Measurements from ENCODE around the gene IFNK.

Gene IFNK

GRCh38 chr9:27533311-27533710 is 9.2 kb downstream of the IFNK start:
- H2BK5ac ChIP-seq (ENCODE audit: low read length), result no peak overlapping the region
- no peak overlapping the region for H2BK12ac ChIP-seq (ENCODE audit: low read length)
- H3K9ac ChIP-seq (ENCODE audit: low read depth, low read length, poor library complexity), result no peak overlapping the region
- no peak overlapping the region for H3K23ac ChIP-seq (ENCODE audit: low read depth, low read length, poor library complexity)
- no peak overlapping the region for H2BK120ac ChIP-seq (ENCODE audit: low read depth, low read length)
- no CpG with 5 or more reads among the region's 1 CpG for WGBS, 2 donors (ENCODE audit: extremely low coverage in 2 of 2, insufficient read length in 2 of 2, insufficient replicate concordance in 1 of 2)
- no peak overlapping the region for H3K4ac ChIP-seq (ENCODE audit: low read length)
- no peak overlapping the region for H2AK5ac ChIP-seq (ENCODE audit: low read depth, low read length)
- peaks cover 28 to 34% of the 10 kb centered on the region in 2 donors for H3K4me1 ChIP-seq (ENCODE audit: control insufficient read depth in 2 of 2, insufficient read depth in 1 of 2, low read depth in 1 of 2, low read length in 2 of 2)
- H3K27me3 ChIP-seq (ENCODE audit: control insufficient read depth in 3 of 3, insufficient read depth in 3 of 3, low read depth in 1 of 3, low read length in 3 of 3), result no peaks in the 10 kb centered on the region
- no peak overlapping the region for H2BK15ac ChIP-seq (ENCODE audit: low read length)
- H3K4me3 ChIP-seq (ENCODE audit: low read length in 2 of 2), result no peak overlapping the region
- no peak overlapping the region for H2AFZ ChIP-seq (ENCODE audit: low read length)
- H4K91ac ChIP-seq (ENCODE audit: low read depth, low read length, poor library complexity), result no peak overlapping the region
- H3K18ac ChIP-seq (ENCODE audit: low read length), result no peak overlapping the region
- no peak overlapping the region for H3K14ac ChIP-seq (ENCODE audit: low read length)
- DNase-seq (ENCODE audit: low spot score), result no peak
- no peak overlapping the region for H4K8ac ChIP-seq (ENCODE audit: low read depth, low read length)
- peaks cover 2% of the 10 kb centered on the region for H3K79me1 ChIP-seq (ENCODE audit: low read depth, low read length)
- H3K36me3 ChIP-seq (replicated peaks in 1 of 2; ENCODE audit: control insufficient read depth in 2 of 2, insufficient read depth in 2 of 2, low read length in 2 of 2), result peaks cover 0 to 50% of the 10 kb centered on the region in 2 donors
- H3K27ac ChIP-seq (replicated peaks; ENCODE audit: low read length), result no peak overlapping the region
- no peak overlapping the region for H3K4me2 ChIP-seq (ENCODE audit: insufficient read depth, low read length, poor library complexity, severe bottlenecking)
- H3K9me3 ChIP-seq (replicated peaks in 1 of 2; ENCODE audit: control insufficient read depth in 2 of 2, insufficient read depth in 1 of 2, low read depth in 1 of 2, low read length in 2 of 2), result peaks cover 0 to 9% of the 10 kb centered on the region in 2 donors

- Histone ChIP-seq H4K91ac (ENCODE audit: low read depth, low read length, poor library complexity) (no peak overlapping the region), H3K4me3 (ENCODE audit: low read length in 2 of 2) (no peak overlapping the region), H3K79me1 (ENCODE audit: low read depth, low read length) (peaks cover 2% of the 10 kb centered on the region), H3K14ac (ENCODE audit: low read length) (no peak overlapping the region), H3K4ac (ENCODE audit: low read length) (no peak overlapping the region), H4K8ac (ENCODE audit: low read depth, low read length) (no peak overlapping the region), H2AFZ (ENCODE audit: low read length) (no peak overlapping the region), H3K36me3 (replicated peaks in 1 of 2; ENCODE audit: control insufficient read depth in 2 of 2, insufficient read depth in 2 of 2, low read length in 2 of 2) (peaks cover 0 to 54% of the 10 kb centered on the region in 2 donors), H2AK5ac (ENCODE audit: low read depth, low read length) (no peak overlapping the region), H2BK12ac (ENCODE audit: low read length) (no peak overlapping the region), H3K9ac (ENCODE audit: low read depth, low read length, poor library complexity) (no peak overlapping the region), H2BK15ac (ENCODE audit: low read length) (no peak overlapping the region), H3K9me3 (replicated peaks in 1 of 2; ENCODE audit: control insufficient read depth in 2 of 2, insufficient read depth in 1 of 2, low read depth in 1 of 2, low read length in 2 of 2) (peaks cover 0 to 9% of the 10 kb centered on the region in 2 donors), H3K23ac (ENCODE audit: low read depth, low read length, poor library complexity) (no peak overlapping the region), H3K27ac (replicated peaks; ENCODE audit: low read length) (no peak overlapping the region), H3K4me2 (ENCODE audit: insufficient read depth, low read length, poor library complexity, severe bottlenecking) (no peak overlapping the region), H2BK5ac (ENCODE audit: low read length) (no peak overlapping the region), H3K4me1 (ENCODE audit: control insufficient read depth in 2 of 2, insufficient read depth in 1 of 2, low read depth in 1 of 2, low read length in 2 of 2) (peaks cover 30 to 34% of the 10 kb centered on the region in 2 donors), H3K27me3 (ENCODE audit: control insufficient read depth in 3 of 3, insufficient read depth in 3 of 3, low read depth in 1 of 3, low read length in 3 of 3) (no peaks in the 10 kb centered on the region), H2BK120ac (ENCODE audit: low read depth, low read length) (no peak overlapping the region), H3K18ac (ENCODE audit: low read length) (no peak overlapping the region)
- no CpG with 5 or more reads among the region's 4 CpGs for WGBS, 2 donors (ENCODE audit: extremely low coverage in 2 of 2, insufficient read length in 2 of 2, insufficient replicate concordance in 1 of 2)
- no peak for DNase-seq (ENCODE audit: low spot score)
These were observed 10.0 kb downstream of the IFNK start for GRCh38 chr9:27534131-27534530.

GRCh38 chr9:27534658-27535209 is 10.6 kb downstream of the IFNK start:
- Histone ChIP-seq H3K4me3 (ENCODE audit: low read length in 2 of 2) (no peak overlapping the region), H3K18ac (ENCODE audit: low read length) (no peak overlapping the region), H3K4me2 (ENCODE audit: insufficient read depth, low read length, poor library complexity, severe bottlenecking) (no peak overlapping the region), H3K9me3 (replicated peaks in 1 of 2; ENCODE audit: control insufficient read depth in 2 of 2, insufficient read depth in 1 of 2, low read depth in 1 of 2, low read length in 2 of 2) (peaks cover 0 to 9% of the 10 kb centered on the region in 2 donors), H3K27ac (replicated peaks; ENCODE audit: low read length) (no peak overlapping the region), H3K79me1 (ENCODE audit: low read depth, low read length) (peaks cover 1% of the 10 kb centered on the region), H2AFZ (ENCODE audit: low read length) (no peak overlapping the region), H2BK12ac (ENCODE audit: low read length) (no peak overlapping the region), H3K36me3 (replicated peaks in 1 of 2; ENCODE audit: control insufficient read depth in 2 of 2, insufficient read depth in 2 of 2, low read length in 2 of 2) (peaks cover 0 to 54% of the 10 kb centered on the region in 2 donors), H3K23ac (ENCODE audit: low read depth, low read length, poor library complexity) (no peak overlapping the region), H3K9ac (ENCODE audit: low read depth, low read length, poor library complexity) (no peak overlapping the region), H3K27me3 (ENCODE audit: control insufficient read depth in 3 of 3, insufficient read depth in 3 of 3, low read depth in 1 of 3, low read length in 3 of 3) (no peaks in the 10 kb centered on the region), H2BK15ac (ENCODE audit: low read length) (no peak overlapping the region), H3K4me1 (ENCODE audit: control insufficient read depth in 2 of 2, insufficient read depth in 1 of 2, low read depth in 1 of 2, low read length in 2 of 2) (peaks cover 30 to 34% of the 10 kb centered on the region in 2 donors), H2AK5ac (ENCODE audit: low read depth, low read length) (no peak overlapping the region), H3K14ac (ENCODE audit: low read length) (no peak overlapping the region), H4K91ac (ENCODE audit: low read depth, low read length, poor library complexity) (no peak overlapping the region), H2BK5ac (ENCODE audit: low read length) (no peak overlapping the region), H2BK120ac (ENCODE audit: low read depth, low read length) (no peak overlapping the region), H3K4ac (ENCODE audit: low read length) (no peak overlapping the region), H4K8ac (ENCODE audit: low read depth, low read length) (no peak overlapping the region)
- no CpG with 5 or more reads among the region's 3 CpGs for WGBS, 2 donors (ENCODE audit: extremely low coverage in 2 of 2, insufficient read length in 2 of 2, insufficient replicate concordance in 1 of 2)
- no peak for DNase-seq (ENCODE audit: low spot score)

GRCh38 chr9:27535701-27536118 is 11.6 kb downstream of the IFNK start:
- Histone ChIP-seq H3K79me1 (ENCODE audit: low read depth, low read length) (no peaks in the 10 kb centered on the region), H3K27me3 (ENCODE audit: control insufficient read depth in 3 of 3, insufficient read depth in 3 of 3, low read depth in 1 of 3, low read length in 3 of 3) (no peaks in the 10 kb centered on the region), H2BK5ac (ENCODE audit: low read length) (no peak overlapping the region), H3K36me3 (replicated peaks in 1 of 2; ENCODE audit: control insufficient read depth in 2 of 2, insufficient read depth in 2 of 2, low read length in 2 of 2) (peaks cover 0 to 60% of the 10 kb centered on the region in 2 donors), H3K9me3 (replicated peaks in 1 of 2; ENCODE audit: control insufficient read depth in 2 of 2, insufficient read depth in 1 of 2, low read depth in 1 of 2, low read length in 2 of 2) (peaks cover 0 to 9% of the 10 kb centered on the region in 2 donors), H2AK5ac (ENCODE audit: low read depth, low read length) (no peak overlapping the region), H3K18ac (ENCODE audit: low read length) (peak overlapping the region; percentile 1), H4K8ac (ENCODE audit: low read depth, low read length) (no peak overlapping the region), H3K4me3 (ENCODE audit: low read length in 2 of 2) (no peak overlapping the region), H2BK12ac (ENCODE audit: low read length) (no peak overlapping the region), H3K4ac (ENCODE audit: low read length) (no peak overlapping the region), H3K27ac (replicated peaks; ENCODE audit: low read length) (no peak overlapping the region), H3K14ac (ENCODE audit: low read length) (no peak overlapping the region), H2BK120ac (ENCODE audit: low read depth, low read length) (no peak overlapping the region), H3K4me1 (ENCODE audit: control insufficient read depth in 2 of 2, insufficient read depth in 1 of 2, low read depth in 1 of 2, low read length in 2 of 2) (peaks cover 27 to 31% of the 10 kb centered on the region in 2 donors), H2AFZ (ENCODE audit: low read length) (no peak overlapping the region), H2BK15ac (ENCODE audit: low read length) (no peak overlapping the region), H3K4me2 (ENCODE audit: insufficient read depth, low read length, poor library complexity, severe bottlenecking) (no peak overlapping the region), H3K9ac (ENCODE audit: low read depth, low read length, poor library complexity) (no peak overlapping the region), H4K91ac (ENCODE audit: low read depth, low read length, poor library complexity) (no peak overlapping the region), H3K23ac (ENCODE audit: low read depth, low read length, poor library complexity) (no peak overlapping the region)
- WGBS, 2 donors (ENCODE audit: extremely low coverage in 2 of 2, insufficient read length in 2 of 2, insufficient replicate concordance in 1 of 2), result no CpG with 5 or more reads among the region's 3 CpGs
- no peak for DNase-seq (ENCODE audit: low spot score)

All from neuronal stem cell (in vitro differentiated cells).